Measurements from ENCODE around the gene LIMS1. TPM values are rescaled to one million over a fixed set of nuclear protein-coding genes. Genes with fewer than 3 reads are reported as not detected.

The LIMS1 gene
- total RNA-seq, 2 experiments from 2014 or later: 18.5 to 21.3 TPM

DNA sequence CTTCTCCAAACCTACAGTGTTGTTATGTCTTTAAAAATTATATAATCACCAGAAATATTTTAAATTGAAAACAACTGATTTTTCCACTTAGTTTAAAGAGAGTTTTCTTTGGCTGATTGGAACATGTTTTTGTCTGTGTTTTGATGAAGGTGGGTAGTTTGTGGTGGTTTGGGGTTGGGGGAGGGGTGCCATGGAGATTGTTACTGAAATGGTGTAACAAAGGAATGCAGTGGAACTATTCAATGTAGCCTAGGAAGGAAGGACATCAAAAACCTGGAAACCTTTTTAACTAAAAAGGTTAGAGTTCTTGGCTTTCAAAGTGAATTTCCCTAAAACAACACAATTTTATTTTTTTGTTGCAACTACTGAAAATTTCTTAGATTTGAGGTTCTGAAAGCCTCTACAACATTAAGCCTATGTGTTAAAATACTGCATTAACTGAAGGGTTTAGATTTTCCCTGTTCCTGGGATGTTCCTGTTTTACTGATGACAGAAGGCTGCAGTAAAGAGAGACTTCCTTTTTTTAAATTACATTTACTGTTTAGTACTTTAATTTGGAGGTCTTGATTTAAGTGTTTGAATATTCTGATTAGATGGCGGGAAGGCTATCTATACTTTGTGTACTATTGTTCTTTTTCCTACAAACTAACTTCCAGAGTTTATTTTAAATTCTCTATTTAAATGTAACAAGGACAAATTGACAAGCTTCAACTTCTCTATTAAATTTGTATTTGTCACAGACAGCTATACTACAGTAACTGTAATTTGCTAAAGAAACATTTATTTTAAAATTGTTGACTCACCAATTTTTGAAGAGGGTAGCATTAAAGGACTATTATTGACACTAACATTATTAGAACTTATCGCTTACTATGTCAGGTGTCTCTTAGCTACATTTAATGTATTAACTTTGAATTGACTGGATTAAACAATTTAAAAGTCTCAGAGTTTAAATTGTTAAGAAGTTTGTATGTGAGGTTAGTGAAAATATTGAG is 87.7 kb downstream of the LIMS1 start:
- no peak for ATAC-seq (ENCODE audit: poor library complexity)
- CTCF ChIA-PET: interaction anchor here (2.2 to 21.0 kb wide), 2 partner anchors 9 to 13 kb away, joined by 6 to 309 read pairs; no protein-coding TSS in a partner anchor
- H3K4me1 Mint-ChIP-seq (ENCODE audit: low read depth): peaks cover 92% of the 10 kb centered on the region
- H3K9me3 Mint-ChIP-seq: no peaks in the 10 kb centered on the region
- H3K27ac Mint-ChIP-seq: peak overlapping the region; percentile 90
- peak overlapping the region; percentile 65 for H3K4me3 ChIP-seq (ENCODE audit: low read length)
- no peaks in the 10 kb centered on the region for H3K27me3 ChIP-seq (ENCODE audit: control insufficient read depth in 1 of 2, insufficient read depth in 2 of 2, low read length in 2 of 2)
- DNase-seq: peak in 9 of 14 experiments; percentile 18 to 60 (median 35)
- no peaks in the 10 kb centered on the region for H3K9me3 ChIP-seq (ENCODE audit: control insufficient read depth in 1 of 2, insufficient read depth in 1 of 2, low read length in 2 of 2)
- POLR2A ChIA-PET: interaction anchor here (0.6 to 2.0 kb wide), 11 partner anchors 8 to 88 kb away, joined by 3 to 19 read pairs (median 7); partner anchors contain the start of gene LIMS1
- no peaks in the 10 kb centered on the region for H3K36me3 Mint-ChIP-seq (ENCODE audit: low read depth)
- TF ChIP-seq, protein P1, sequence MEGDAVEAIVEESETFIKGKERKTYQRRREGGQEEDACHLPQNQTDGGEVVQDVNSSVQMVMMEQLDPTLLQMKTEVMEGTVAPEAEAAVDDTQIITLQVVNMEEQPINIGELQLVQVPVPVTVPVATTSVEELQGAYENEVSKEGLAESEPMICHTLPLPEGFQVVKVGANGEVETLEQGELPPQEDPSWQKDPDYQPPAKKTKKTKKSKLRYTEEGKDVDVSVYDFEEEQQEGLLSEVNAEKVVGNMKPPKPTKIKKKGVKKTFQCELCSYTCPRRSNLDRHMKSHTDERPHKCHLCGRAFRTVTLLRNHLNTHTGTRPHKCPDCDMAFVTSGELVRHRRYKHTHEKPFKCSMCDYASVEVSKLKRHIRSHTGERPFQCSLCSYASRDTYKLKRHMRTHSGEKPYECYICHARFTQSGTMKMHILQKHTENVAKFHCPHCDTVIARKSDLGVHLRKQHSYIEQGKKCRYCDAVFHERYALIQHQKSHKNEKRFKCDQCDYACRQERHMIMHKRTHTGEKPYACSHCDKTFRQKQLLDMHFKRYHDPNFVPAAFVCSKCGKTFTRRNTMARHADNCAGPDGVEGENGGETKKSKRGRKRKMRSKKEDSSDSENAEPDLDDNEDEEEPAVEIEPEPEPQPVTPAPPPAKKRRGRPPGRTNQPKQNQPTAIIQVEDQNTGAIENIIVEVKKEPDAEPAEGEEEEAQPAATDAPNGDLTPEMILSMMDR (IDR thresholded peaks at IDR 0.05): no peak
- H3K4me3 Mint-ChIP-seq: peak overlapping the region; percentile 89
- H3K27me3 Mint-ChIP-seq: no peaks in the 10 kb centered on the region
- H3K27ac ChIP-seq (ENCODE audit: low read depth in 1 of 2, low read length in 2 of 2): peak overlapping the region; percentile 73 to 81
- no peaks in the 10 kb centered on the region for H3K36me3 ChIP-seq (ENCODE audit: insufficient read depth, low read length)
- intact Hi-C loops (cut with DNase I, micrococcal nuclease): loop anchor here in 1 of 2 experiments (2.0 kb wide), 1 partner anchor 15 kb away; no protein-coding TSS in a partner anchor
- peaks cover 53% of the 10 kb centered on the region for H3K4me1 ChIP-seq (ENCODE audit: insufficient read depth, low read length)

DNA sequence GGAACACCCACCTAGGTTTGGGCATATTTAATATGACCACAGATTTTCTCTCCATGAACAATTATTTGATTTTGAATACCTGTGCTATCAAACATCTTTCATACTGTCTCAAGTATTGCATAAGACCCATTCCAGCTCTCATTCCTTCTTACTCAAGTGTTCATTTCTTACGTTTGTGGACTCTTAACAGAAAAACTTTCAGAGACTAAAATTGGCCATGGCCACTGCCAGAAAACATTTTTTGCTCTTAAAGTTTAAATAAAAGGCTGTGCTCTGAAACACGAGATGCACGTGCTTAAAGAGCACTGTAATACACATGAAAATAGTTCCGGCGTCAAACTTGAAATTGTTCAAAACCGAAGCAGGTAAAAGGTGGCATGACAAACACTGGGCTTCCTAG is 89.3 kb downstream of the LIMS1 start:
- no peaks in the 10 kb centered on the region for H3K9me3 Mint-ChIP-seq
- Histone ChIP-seq H3K36me3 (ENCODE audit: insufficient read depth, low read length) (no peaks in the 10 kb centered on the region), H3K27me3 (ENCODE audit: control insufficient read depth in 1 of 2, insufficient read depth in 2 of 2, low read length in 2 of 2) (no peaks in the 10 kb centered on the region), H3K27ac (ENCODE audit: low read depth in 1 of 2, low read length in 2 of 2) (peak overlapping the region; percentile 29 to 81), H3K4me3 (ENCODE audit: low read length) (peak overlapping the region; percentile 65), H3K9me3 (ENCODE audit: control insufficient read depth in 1 of 2, insufficient read depth in 1 of 2, low read length in 2 of 2) (no peaks in the 10 kb centered on the region), H3K4me1 (ENCODE audit: insufficient read depth, low read length) (peaks cover 48% of the 10 kb centered on the region)
- H3K27me3 Mint-ChIP-seq: no peaks in the 10 kb centered on the region
- peak overlapping the region; percentile 85 for H3K4me3 Mint-ChIP-seq
- intact Hi-C loops (cut with DNase I, micrococcal nuclease): no loop called here
- H3K4me1 Mint-ChIP-seq (ENCODE audit: low read depth): peaks cover 89% of the 10 kb centered on the region
- CTCF ChIA-PET: interaction anchor here (1.6 to 21.0 kb wide), 3 partner anchors 8 to 11 kb away, joined by 4 to 309 read pairs (median 6); no protein-coding TSS in a partner anchor
- H3K27ac Mint-ChIP-seq: peak overlapping the region; percentile 90
- TF ChIP-seq, protein P1 (IDR thresholded peaks at IDR 0.05): no peak
- POLR2A ChIA-PET: interaction anchor here (1.7 to 2.0 kb wide), 3 partner anchors 10 to 13 kb away, joined by 4 to 9 read pairs (median 8); no protein-coding TSS in a partner anchor
- H3K36me3 Mint-ChIP-seq (ENCODE audit: low read depth): peaks cover 6% of the 10 kb centered on the region
- no peak for DNase-seq
- no peak for ATAC-seq (ENCODE audit: poor library complexity)

- H3K27ac Mint-ChIP-seq: peak overlapping the region; percentile 90
- H3K9me3 Mint-ChIP-seq: no peaks in the 10 kb centered on the region
- no peaks in the 10 kb centered on the region for H3K27me3 ChIP-seq (ENCODE audit: control insufficient read depth in 1 of 2, insufficient read depth in 2 of 2, low read length in 2 of 2)
- H3K4me1 Mint-ChIP-seq (ENCODE audit: low read depth): peaks cover 89% of the 10 kb centered on the region
- peak overlapping the region; percentile 75 for H3K4me3 Mint-ChIP-seq
- no peak for ATAC-seq (ENCODE audit: poor library complexity)
- peaks cover 12% of the 10 kb centered on the region for H3K36me3 Mint-ChIP-seq (ENCODE audit: low read depth)
- peak overlapping the region in 1 of 2 donors; percentile 12 for H3K27ac ChIP-seq (ENCODE audit: low read depth in 1 of 2, low read length in 2 of 2)
- no peaks in the 10 kb centered on the region for H3K36me3 ChIP-seq (ENCODE audit: insufficient read depth, low read length)
- TF ChIP-seq, protein P1 (IDR thresholded peaks at IDR 0.05): no peak
- ChIA-PET POLR2A (interaction anchor here (0.6 to 2.0 kb wide), 2 partner anchors 14 to 170 kb away, joined by 3 to 8 read pairs; no protein-coding TSS in a partner anchor), CTCF (interaction anchor here (0.6 to 21.0 kb wide), 4 partner anchors 10 to 120 kb away, joined by 3 to 309 read pairs (median 4); no protein-coding TSS in a partner anchor)
- no peaks in the 10 kb centered on the region for H3K9me3 ChIP-seq (ENCODE audit: control insufficient read depth in 1 of 2, insufficient read depth in 1 of 2, low read length in 2 of 2)
- DNase-seq: no peak
- intact Hi-C loops (cut with DNase I, micrococcal nuclease): no loop called here
- no peaks in the 10 kb centered on the region for H3K27me3 Mint-ChIP-seq
- peak overlapping the region; percentile 65 for H3K4me3 ChIP-seq (ENCODE audit: low read length)
- H3K4me1 ChIP-seq (ENCODE audit: insufficient read depth, low read length): peaks cover 43% of the 10 kb centered on the region
Measured at GRCh38 chr2:108625186-108625827, 91.0 kb downstream of the LIMS1 start.
